HG03108 (cell line): ENCODE results near the gene RAP2C.

Experiments used
- ATAC-seq: cut with Tn5 transposase; IDR thresholded peaks from one replicate; pipeline ENCODE4 v1.9.1; 2021; ENCODE audit warnings: moderate library complexity; ENCODE audit not compliant: unreplicated experiment

The RAP2C gene

GRCh38 chrX:132219343-132219768, at the start of gene RAP2C:
Gene RAP2C (minus strand): TSS chrX:132219447. CDS start chrX:132217268, 2,179 bp downstream.
- ATAC-seq, result peak; percentile 58

GRCh38 chrX:132267392-132267791, 48.1 kb upstream of the RAP2C start:
- no peak for ATAC-seq

- ATAC-seq, result no peak
Measured at GRCh38 chrX:132266583-132267355, 47.5 kb upstream of the RAP2C start.

GRCh38 chrX:132263127-132263526, 43.9 kb upstream of the RAP2C start:
- ATAC-seq, result no peak

- no peak for ATAC-seq
Measured at GRCh38 chrX:132258509-132258908, 39.3 kb upstream of the RAP2C start.

- ATAC-seq, result no peak
Measured at GRCh38 chrX:132257116-132257515, 37.9 kb upstream of the RAP2C start.

GRCh38 chrX:132236121-132236520, 16.9 kb upstream of the RAP2C start:
- no peak for ATAC-seq

GRCh38 chrX:132235488-132235887, 16.2 kb upstream of the RAP2C start:
- no peak for ATAC-seq

GRCh38 chrX:132231587-132231986, 12.3 kb upstream of the RAP2C start:
- ATAC-seq, result no peak

GRCh38 chrX:132227383-132228112, 8.3 kb upstream of the RAP2C start:
- no peak for ATAC-seq

GRCh38 chrX:132226169-132226568, 6.9 kb upstream of the RAP2C start:
- ATAC-seq, result no peak

- peak; percentile 40 for ATAC-seq
Measured at GRCh38 chrX:132218100-132218812, 991 bp downstream of the RAP2C start.

GRCh38 chrX:132217203-132218073, 1.8 kb downstream of the RAP2C start:
- ATAC-seq, result peak; percentile 49

GRCh38 chrX:132216806-132217202, 2.4 kb downstream of the RAP2C start:
- peak; percentile 7 for ATAC-seq

- no peak for ATAC-seq
Measured at GRCh38 chrX:132216283-132216682, 3.0 kb downstream of the RAP2C start.

- ATAC-seq, result no peak
Measured at GRCh38 chrX:132214518-132214917, 4.7 kb downstream of the RAP2C start.

- no peak for ATAC-seq
Measured at GRCh38 chrX:132209527-132209926, 9.7 kb downstream of the RAP2C start.

GRCh38 chrX:132208422-132208821, 10.8 kb downstream of the RAP2C start:
- ATAC-seq, result no peak

GRCh38 chrX:132207996-132208395, 11.3 kb downstream of the RAP2C start:
- ATAC-seq, result no peak

GRCh38 chrX:132206259-132206658, 13.0 kb downstream of the RAP2C start:
- ATAC-seq, result no peak

- no peak for ATAC-seq
Measured at GRCh38 chrX:132204629-132205028, 14.6 kb downstream of the RAP2C start.
